Osteocyte (in vitro differentiated cells): ENCODE results near the gene HOXA13. TPM values are rescaled to one million over a fixed set of nuclear protein-coding genes. Genes with fewer than 3 reads are reported as not detected.

Experiments
- DNase-seq: peaks from one replicate; pipeline ENCODE4 v3.0.0; 2021; ENCODE audit warnings: mixed read lengths; ENCODE audit not compliant: unreplicated experiment; ENCODE audit errors: extremely low spot score
- H3K27ac Mint-ChIP-seq: one replicate; pipeline ENCODE4 v1.8.0; 2021; ENCODE audit warnings: mild to moderate bottlenecking, mixed read lengths; ENCODE audit not compliant: unreplicated experiment
- H3K27me3 Mint-ChIP-seq: one replicate; pipeline ENCODE4 v1.8.0; 2021; ENCODE audit warnings: mixed read lengths; ENCODE audit not compliant: unreplicated experiment
- H3K36me3 Mint-ChIP-seq: one replicate; pipeline ENCODE4 v1.8.0; 2021; ENCODE audit warnings: mixed read lengths; ENCODE audit not compliant: unreplicated experiment
- H3K4me1 Mint-ChIP-seq: one replicate; pipeline ENCODE4 v1.8.0; 2021; ENCODE audit warnings: mixed read lengths; ENCODE audit not compliant: unreplicated experiment
- H3K4me3 Mint-ChIP-seq: one replicate; pipeline ENCODE4 v1.8.0; 2021; ENCODE audit warnings: mild to moderate bottlenecking, moderate library complexity, mixed read lengths; ENCODE audit not compliant: unreplicated experiment
- H3K9me3 Mint-ChIP-seq: one replicate; pipeline ENCODE4 v1.8.0; 2021; ENCODE audit warnings: mixed read lengths; ENCODE audit not compliant: unreplicated experiment
- total RNA-seq: library from RNA; stranded (reverse); gene quantifications from 2 replicates; pipeline ENCODE4 v1.2.1, GENCODE V29; 2021
- TF ChIP-seq, protein P1 (sequence below): fragments of 200-600 bp; sonication (generic); IDR thresholded peaks from 2 replicates; pipeline ENCODE4 v1.5.0; 2021; ENCODE audit warnings: antibody characterized with exemption, mild to moderate bottlenecking, moderate library complexity

HOXA13 gene
- total RNA-seq, 1 donor from 2014 or later: not detected

DNA sequence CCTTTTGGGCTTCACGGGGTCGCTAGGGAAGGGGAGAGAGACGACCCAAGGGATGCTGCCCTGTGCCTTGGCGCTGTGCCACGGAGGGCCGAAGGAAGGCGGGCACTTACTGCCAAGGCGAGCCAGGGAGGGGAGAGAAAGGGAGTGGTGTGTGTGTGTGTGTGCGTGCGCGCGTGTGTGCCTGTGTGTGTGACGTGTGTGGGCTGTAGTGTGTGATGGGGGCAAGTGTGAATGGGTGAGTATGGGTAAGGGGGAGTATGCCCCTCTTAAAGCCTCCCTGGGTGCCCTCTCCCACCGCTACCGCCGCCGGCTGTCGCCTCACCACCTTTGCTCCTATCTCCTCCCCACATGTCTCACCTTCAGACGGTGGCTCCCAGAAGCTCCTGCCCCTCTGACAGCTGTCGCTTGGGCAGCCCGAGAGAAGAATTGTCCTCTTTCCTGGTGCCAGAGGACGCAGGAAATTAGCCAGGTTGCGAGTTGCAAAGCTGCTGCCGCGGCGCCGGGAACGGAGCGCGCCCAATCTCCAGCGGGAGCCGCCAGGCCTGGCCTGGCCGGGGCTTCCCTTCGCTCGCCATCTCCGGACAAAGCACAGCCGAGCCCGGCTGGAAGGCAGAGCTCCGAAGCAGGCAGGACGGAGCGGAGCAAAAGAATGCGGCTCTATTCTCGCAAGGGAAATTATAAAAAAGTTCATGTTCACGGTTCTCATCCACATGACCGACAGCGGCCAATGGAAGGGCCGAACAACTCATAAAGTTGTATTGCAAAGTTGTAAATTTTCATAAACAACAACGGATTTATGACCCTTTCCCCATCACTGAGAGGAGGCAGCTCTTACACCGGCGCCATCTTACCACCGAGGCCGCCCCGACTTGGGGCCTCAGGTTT, 47.7 kb downstream of the HOXA13 start, which contains the start of gene HOXA3:
Gene HOXA3, minus strand, starts transcription at position 653 of the 885 bp plus-strand sequence. CDS start 41,943 bp downstream, outside the sequence.
- TF ChIP-seq, protein P1, sequence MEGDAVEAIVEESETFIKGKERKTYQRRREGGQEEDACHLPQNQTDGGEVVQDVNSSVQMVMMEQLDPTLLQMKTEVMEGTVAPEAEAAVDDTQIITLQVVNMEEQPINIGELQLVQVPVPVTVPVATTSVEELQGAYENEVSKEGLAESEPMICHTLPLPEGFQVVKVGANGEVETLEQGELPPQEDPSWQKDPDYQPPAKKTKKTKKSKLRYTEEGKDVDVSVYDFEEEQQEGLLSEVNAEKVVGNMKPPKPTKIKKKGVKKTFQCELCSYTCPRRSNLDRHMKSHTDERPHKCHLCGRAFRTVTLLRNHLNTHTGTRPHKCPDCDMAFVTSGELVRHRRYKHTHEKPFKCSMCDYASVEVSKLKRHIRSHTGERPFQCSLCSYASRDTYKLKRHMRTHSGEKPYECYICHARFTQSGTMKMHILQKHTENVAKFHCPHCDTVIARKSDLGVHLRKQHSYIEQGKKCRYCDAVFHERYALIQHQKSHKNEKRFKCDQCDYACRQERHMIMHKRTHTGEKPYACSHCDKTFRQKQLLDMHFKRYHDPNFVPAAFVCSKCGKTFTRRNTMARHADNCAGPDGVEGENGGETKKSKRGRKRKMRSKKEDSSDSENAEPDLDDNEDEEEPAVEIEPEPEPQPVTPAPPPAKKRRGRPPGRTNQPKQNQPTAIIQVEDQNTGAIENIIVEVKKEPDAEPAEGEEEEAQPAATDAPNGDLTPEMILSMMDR: no peak
- Mint-ChIP-seq H3K9me3 (no peaks in the 10 kb centered on the region), H3K27ac (no peak within 1 kb of the TSS), H3K27me3 (peaks cover 87% of the 10 kb centered on the region), H3K36me3 (peaks cover 3% of the 10 kb centered on the region), H3K4me1 (peaks cover 18% of the 10 kb centered on the region), H3K4me3 (peak within 1 kb of the TSS; percentile 64)
- no peak for DNase-seq

DNA sequence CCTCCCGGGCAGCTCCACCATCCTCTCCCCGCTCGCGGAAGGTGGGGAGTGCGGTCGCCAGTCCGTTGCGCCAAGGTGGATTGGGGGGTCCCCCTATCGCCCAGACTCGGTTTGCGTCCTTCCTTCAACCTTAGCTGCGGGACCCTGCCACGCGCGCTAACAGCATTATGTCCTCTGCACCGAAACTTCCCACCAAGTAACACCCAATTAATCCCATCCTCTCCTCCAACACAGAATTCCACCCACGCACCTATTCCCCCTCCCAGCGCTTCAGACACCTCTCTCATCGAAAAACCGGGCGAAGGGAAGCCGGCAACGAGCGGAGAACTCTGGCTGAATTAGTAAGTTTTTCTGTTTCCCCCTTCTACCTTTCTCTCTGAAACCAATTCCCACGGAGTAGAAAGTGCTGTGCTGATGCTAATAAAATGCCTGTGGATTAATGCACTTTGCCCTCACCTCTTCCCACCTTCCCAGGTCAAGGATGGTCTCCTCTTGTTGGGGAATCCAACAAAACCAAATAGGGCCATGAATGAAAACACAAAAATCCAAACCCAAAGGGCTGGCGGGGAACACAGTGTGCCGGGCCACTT, 48.5 kb downstream of the HOXA13 start:
- DNase-seq: no peak
- Mint-ChIP-seq H3K27me3 (peaks cover 90% of the 10 kb centered on the region), H3K9me3 (no peaks in the 10 kb centered on the region), H3K4me3 (peak overlapping the region; percentile 64), H3K27ac (no peak overlapping the region), H3K4me1 (peaks cover 16% of the 10 kb centered on the region), H3K36me3 (peaks cover 3% of the 10 kb centered on the region)
- TF ChIP-seq, protein P1: no peak

DNA sequence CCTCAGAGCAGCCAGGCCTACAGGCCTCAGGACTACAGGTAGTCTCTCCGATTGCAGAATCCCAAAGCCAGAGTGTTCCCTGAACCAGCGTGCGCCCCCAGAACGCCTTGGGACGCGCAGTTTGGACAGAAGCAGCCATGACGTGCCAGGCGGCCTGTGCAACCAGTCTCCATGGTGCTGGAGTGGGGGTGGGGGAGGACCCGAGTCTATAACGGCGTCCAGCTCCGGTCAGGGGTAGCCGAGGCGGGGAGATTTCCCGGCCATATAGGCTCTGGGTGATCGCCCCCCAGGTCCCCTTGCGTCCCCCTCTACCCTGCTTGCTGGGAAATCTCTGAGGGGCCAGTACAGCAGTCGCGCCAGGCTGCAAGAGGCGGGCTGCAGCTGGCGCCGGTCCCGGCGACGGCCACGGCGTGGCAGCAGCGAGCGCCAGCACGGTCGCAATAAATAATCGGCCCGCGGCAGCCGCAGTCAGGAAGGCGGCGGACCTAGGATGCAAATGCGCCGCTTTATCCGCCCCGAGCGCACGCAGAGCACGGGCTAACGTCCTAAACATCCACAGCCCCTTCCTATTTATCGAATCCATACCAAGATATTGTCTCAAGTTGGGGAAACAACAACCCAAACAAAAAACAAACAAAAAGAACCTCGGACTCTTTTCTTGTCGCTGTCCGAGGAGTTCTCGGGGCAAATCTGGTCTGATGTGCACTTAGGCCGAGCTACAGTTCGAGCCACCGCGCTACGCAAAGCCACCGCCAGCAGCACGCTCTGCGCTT, 49.1 kb downstream of the HOXA13 start:
- peak overlapping the region; percentile 64 for H3K4me3 Mint-ChIP-seq
- peaks cover 3% of the 10 kb centered on the region for H3K36me3 Mint-ChIP-seq
- DNase-seq: peak; percentile 87
- H3K9me3 Mint-ChIP-seq: no peaks in the 10 kb centered on the region
- H3K27ac Mint-ChIP-seq: no peak overlapping the region
- peaks cover 16% of the 10 kb centered on the region for H3K4me1 Mint-ChIP-seq
- TF ChIP-seq, protein P1: peak; percentile 85
- H3K27me3 Mint-ChIP-seq: peaks cover 91% of the 10 kb centered on the region

- H3K27ac Mint-ChIP-seq: no peak overlapping the region
- DNase-seq: peak; percentile 76
- no peaks in the 10 kb centered on the region for H3K9me3 Mint-ChIP-seq
- TF ChIP-seq, protein P1: no peak
- peaks cover 14% of the 10 kb centered on the region for H3K4me1 Mint-ChIP-seq
- H3K27me3 Mint-ChIP-seq: peaks cover 91% of the 10 kb centered on the region
- peaks cover 3% of the 10 kb centered on the region for H3K36me3 Mint-ChIP-seq
- no peak overlapping the region for H3K4me3 Mint-ChIP-seq
Measured at GRCh38 chr7:27149842-27150567, 49.9 kb downstream of the HOXA13 start.
